HAP-1 (cell line): ENCODE measurements around the gene RFNG.

Experiments
- DNase-seq, 2 experiments: peaks; one replicate each; pipeline ENCODE4 v3.0.0-alpha.2; 2016 to 2020; ENCODE audit warnings: low spot score in 2 of 2
- H3K27me3 ChIP-seq: fragments of 250-450 bp; sonication (Bioruptor Pico); 2 replicates; pipeline ENCODE4 v1.5.1; 2020; ENCODE audit warnings: low read depth, mild to moderate bottlenecking, moderate library complexity
- H3K36me3 ChIP-seq: fragments of 250-450 bp; sonication (Bioruptor Pico); replicated peaks from 2 replicates; pipeline ENCODE4 v1.5.1; 2020; ENCODE audit warnings: mild to moderate bottlenecking
- H3K4me1 ChIP-seq: fragments of 250-450 bp; sonication (Bioruptor Pico); 2 replicates; pipeline ENCODE4 v1.5.1; 2020; ENCODE audit warnings: mild to moderate bottlenecking
- H3K4me3 ChIP-seq: fragments of 250-450 bp; sonication (Bioruptor Pico); 2 replicates; pipeline ENCODE4 v1.5.1; 2020; ENCODE audit warnings: mild to moderate bottlenecking, moderate library complexity
- H3K9me3 ChIP-seq: fragments of 250-450 bp; sonication (Bioruptor Pico); 2 replicates; pipeline ENCODE4 v1.5.1; 2020; ENCODE audit warnings: mild to moderate bottlenecking, moderate library complexity
- in situ Hi-C: fragments of 300-500 bp; cut with MboI; formaldehyde crosslinking; loops from 3 replicates; pipeline ENCODE4 v1.14.3; 2020; ENCODE audit warnings: low sequenced_read_pairs, inconsistent platforms, mixed read lengths

The RFNG gene

DNA sequence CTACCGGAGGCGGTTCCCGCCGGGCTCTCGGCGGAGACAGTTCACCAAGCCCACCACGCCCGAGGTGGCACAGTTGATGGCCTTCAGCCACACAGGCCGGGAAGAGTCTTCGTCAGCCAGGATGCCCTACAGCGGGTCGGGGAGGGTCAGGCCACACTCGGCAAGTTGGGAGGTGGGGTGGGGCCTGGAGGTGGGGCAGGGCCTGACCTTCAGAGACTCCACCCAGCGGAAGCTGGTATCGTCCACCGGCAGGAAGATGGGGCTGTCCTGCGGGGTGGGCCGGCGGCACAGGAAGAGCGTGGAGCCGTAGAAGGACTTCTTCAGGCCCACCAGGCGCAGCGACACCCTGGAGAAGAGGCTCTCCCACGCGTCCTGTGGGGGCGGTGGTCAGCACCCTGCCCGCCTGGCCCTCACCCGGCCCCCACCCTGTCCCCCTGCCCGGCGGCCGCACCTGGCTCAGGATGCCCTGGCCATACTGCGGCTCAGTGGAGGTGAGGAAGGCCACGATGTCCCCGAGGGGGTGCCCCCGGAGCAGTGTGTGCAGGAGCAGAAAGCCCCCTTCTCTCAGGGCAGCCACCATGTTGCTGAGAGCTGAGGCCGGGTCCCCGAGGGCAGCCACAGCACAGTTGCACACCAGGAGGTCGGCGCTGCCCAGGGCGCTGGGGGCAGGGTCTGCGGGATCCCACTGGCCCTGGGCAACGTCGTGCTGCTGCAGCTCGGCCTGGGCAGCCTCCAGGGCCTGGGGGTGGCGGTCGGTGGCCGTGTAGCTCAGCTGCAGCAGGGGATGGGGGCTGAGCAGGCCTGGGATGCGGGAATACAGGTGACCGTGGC, 33.6 kb upstream of the RFNG start:
- no peaks in the 10 kb centered on the region for H3K27me3 ChIP-seq
- H3K4me1 ChIP-seq, result no peaks in the 10 kb centered on the region
- DNase-seq, result no peak
- H3K4me3 ChIP-seq, result no peak overlapping the region
- in situ Hi-C loops, result no loop called here
- H3K9me3 ChIP-seq, result no peaks in the 10 kb centered on the region
- H3K36me3 ChIP-seq, result peaks cover 98% of the 10 kb centered on the region

DNA sequence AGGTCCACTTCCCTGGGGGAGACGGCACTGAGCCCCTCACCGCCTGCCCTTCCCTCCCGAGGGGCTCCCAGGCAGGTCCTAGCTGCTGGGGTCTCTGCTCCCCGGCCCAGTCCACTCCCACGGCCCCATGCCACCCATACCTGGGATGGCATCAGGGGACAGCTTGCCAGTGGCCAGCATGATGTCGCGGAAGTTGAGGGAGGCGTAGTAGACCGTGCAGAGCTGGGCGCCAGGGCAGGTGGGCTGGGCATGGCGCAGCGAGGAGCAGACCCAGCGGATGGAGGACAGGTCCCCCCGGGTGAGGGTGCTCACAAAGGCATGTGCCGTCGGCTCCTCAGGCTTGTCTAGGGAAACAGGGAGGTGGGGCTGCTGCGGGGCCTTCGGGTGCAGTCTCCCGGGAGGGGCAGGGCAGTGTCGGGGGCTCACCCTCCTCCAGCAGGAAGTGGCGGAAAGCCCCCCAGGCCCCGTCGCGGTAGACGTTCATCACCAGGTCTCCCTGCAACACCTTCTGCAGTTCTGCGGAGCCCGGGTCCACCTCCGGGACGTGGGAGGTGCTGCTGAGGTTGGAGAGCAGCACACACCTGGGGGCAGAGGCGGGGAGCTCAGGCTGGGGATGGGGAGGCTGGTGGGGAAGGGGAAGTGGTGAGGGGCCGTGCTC, 32.9 kb upstream of the RFNG start:
- H3K36me3 ChIP-seq, result peaks cover 96% of the 10 kb centered on the region
- no peak for DNase-seq
- no peak overlapping the region for H3K4me3 ChIP-seq
- no peaks in the 10 kb centered on the region for H3K9me3 ChIP-seq
- H3K4me1 ChIP-seq, result no peaks in the 10 kb centered on the region
- H3K27me3 ChIP-seq, result no peaks in the 10 kb centered on the region
- in situ Hi-C loops, result no loop called here

DNA sequence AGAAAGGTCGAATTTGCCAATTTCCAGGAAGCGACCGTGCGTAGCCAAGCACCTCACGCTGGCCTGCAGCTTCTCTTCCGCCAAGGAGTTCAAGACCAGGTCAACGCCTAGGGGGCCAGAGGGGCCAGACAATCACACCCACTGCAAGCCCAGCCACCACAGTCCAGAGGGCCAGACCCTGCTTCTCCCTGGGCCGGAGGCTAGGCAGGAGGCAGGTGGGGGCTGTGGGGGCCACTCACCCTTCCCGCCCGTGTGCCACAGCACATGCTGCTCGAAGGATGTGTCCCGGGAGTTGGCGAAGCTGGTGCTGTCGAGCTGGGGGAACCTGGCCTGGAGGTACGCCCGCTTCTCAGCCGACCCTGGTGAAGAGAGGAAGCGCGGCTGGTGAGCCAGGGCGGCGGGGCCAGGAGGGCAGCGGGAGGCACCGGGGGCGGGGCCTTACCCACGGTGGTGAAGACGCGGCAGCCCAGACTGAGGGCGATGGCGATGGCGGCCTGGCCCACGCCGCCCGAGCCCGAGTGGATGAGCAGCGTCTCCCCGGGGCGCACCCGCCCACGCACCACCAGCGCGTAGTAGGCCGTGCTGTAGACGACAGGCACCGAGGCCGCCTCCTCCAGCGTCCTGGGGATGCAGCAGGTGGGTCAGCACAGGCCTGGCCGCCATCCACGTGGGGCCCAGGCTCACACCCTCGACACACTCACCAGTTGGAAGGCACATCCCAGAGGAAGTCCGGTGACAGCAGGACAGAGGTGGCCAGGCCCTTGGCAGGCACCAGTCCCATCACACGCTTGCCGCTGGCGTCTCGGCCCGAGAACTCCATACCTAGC, 32.1 kb upstream of the RFNG start:
- in situ Hi-C loops, result no loop called here
- H3K36me3 ChIP-seq, result peaks cover 94% of the 10 kb centered on the region

DNA sequence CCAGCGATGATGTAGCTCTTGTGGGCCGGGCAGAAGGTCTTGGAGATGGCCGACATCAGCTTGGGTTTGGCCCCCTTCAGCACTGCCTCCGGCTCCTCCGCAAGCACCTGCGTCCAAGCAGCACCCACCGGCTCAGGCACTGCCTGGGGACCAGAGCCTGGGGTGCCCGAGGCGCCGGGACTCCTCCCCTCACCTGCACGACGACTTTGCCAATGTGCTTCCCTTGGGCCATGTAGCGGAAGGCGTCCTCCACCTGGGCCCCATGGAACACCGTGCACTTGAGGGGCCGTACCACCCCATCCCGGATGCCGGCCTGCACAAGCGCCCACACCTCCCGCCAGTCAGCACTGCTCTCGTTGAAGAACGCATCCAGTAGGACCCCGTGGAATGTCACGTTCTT, 31.4 kb upstream of the RFNG start:
- no peaks in the 10 kb centered on the region for H3K4me1 ChIP-seq

More for the DNA sequence above, 32.1 kb upstream of the RFNG start:
- Histone ChIP-seq H3K4me1 (no peaks in the 10 kb centered on the region), H3K9me3 (no peaks in the 10 kb centered on the region), H3K27me3 (no peaks in the 10 kb centered on the region), H3K4me3 (no peak overlapping the region)
- no peak for DNase-seq

DNA sequence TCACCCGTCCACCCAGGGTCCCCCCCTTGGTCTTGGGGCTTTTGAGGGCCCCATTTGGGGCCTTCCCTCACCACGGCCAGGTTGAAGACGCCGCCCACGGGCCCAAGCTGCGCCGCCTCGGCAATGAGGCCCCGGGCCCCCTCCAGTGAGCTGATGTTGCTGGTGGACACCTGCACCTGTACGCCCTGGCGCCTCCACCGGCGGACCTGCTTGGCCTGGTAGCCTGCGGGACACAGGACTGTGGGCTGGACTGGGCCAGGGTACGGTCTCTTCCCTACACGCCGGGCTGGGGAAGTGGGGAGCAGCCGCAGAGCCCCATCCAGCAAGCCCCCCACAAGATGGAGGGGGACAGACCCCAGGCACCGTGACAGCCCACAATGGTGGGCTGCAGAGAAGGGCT, 30.8 kb upstream of the RFNG start:
- no peaks in the 10 kb centered on the region for H3K4me1 ChIP-seq
- no peak overlapping the region for H3K4me3 ChIP-seq
- peaks cover 89% of the 10 kb centered on the region for H3K36me3 ChIP-seq
- no peaks in the 10 kb centered on the region for H3K27me3 ChIP-seq
- H3K9me3 ChIP-seq, result no peaks in the 10 kb centered on the region
- DNase-seq, result no peak
- in situ Hi-C loops, result no loop called here

More for the DNA sequence above, 31.4 kb upstream of the RFNG start:
- DNase-seq, result no peak
- H3K36me3 ChIP-seq, result peaks cover 92% of the 10 kb centered on the region
- in situ Hi-C loops, result no loop called here
- H3K27me3 ChIP-seq, result no peaks in the 10 kb centered on the region
- no peak overlapping the region for H3K4me3 ChIP-seq
- H3K9me3 ChIP-seq, result no peaks in the 10 kb centered on the region

DNA sequence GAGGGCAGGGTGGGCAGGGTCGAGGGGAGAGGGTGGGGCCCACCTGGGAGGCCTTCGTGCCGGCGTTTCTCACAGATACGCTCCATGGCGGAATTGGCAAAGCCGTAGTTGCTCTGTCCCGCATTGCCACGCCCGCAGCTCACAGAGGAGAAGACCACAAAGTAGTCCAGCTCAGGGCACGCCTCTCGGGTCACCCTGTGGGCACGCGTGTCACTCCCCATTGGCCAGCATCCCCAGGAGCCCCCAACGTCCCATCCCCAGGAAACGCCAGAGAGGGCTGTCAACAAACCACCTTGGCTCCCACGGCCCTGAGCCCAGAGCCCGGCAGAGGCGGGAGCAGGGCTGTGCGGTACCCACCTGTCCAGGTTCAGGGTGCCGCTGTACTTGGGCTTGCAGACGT, 30.4 kb upstream of the RFNG start:
- peaks cover 85% of the 10 kb centered on the region for H3K36me3 ChIP-seq
- no peak overlapping the region for H3K4me3 ChIP-seq
- no peaks in the 10 kb centered on the region for H3K9me3 ChIP-seq
- in situ Hi-C loops, result no loop called here
- no peaks in the 10 kb centered on the region for H3K27me3 ChIP-seq
- H3K4me1 ChIP-seq, result no peaks in the 10 kb centered on the region
- no peak for DNase-seq

DNA sequence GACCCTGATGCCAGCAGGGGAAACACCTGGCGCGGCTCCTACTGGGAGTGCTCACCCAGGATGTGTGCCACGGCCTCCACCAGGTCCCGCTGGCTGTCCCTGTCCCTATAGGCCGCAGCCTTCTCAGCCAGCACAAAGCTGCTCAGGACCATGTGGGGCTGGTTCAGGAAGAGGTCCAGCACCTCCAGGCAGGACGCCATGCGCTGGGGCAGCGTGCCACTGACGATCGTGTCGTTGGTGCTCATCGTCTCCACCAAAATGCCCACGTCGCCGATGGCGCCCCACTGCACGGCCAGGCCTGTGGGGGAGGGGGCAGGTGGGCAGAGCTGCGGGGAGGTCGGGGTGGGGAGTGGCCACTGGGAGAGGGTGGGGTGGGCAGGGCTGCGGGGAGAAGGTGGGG, 29.9 kb upstream of the RFNG start:
- Histone ChIP-seq H3K4me3 (no peak overlapping the region), H3K27me3 (no peaks in the 10 kb centered on the region), H3K36me3 (peaks cover 80% of the 10 kb centered on the region), H3K4me1 (no peaks in the 10 kb centered on the region), H3K9me3 (no peaks in the 10 kb centered on the region)
- in situ Hi-C loops, result no loop called here
- DNase-seq, result no peak

DNA sequence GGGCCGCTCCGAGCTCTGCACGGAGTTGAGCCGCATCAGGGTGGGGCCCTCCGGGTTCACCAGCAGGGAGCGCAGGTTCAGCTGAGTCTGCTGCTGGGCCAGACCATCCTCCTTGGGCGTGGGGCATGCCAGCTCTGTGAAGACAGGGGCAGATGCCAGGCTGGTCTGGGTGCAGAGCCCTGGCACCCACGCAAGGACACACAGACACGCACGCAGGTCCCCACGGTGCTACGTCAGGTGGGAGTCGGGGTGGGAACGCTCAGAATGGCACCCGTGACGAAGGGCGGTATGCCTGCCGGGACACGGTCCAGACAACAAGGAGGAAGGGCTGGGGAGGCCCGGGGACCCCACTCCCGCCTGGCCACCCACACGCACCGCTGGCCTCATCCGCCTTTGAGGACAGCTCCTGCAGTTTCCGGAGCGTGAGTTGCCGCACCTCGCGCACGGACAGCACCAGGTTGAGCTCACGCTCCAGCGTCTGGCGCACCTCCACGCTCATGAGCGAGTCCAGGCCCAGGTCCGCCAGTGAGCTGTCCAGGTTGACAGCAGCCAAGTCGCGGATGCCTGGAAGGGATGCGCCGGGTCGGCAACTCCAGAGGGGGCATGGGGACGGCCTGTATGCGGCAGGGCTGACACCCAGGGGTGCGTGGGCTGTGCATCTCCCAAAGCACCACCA, 29.3 kb upstream of the RFNG start:
- H3K4me3 ChIP-seq, result no peak overlapping the region
- H3K27me3 ChIP-seq, result no peaks in the 10 kb centered on the region
- no peaks in the 10 kb centered on the region for H3K9me3 ChIP-seq
- peaks cover 74% of the 10 kb centered on the region for H3K36me3 ChIP-seq
- in situ Hi-C loops, result no loop called here
- no peak for DNase-seq
- H3K4me1 ChIP-seq, result no peaks in the 10 kb centered on the region

DNA sequence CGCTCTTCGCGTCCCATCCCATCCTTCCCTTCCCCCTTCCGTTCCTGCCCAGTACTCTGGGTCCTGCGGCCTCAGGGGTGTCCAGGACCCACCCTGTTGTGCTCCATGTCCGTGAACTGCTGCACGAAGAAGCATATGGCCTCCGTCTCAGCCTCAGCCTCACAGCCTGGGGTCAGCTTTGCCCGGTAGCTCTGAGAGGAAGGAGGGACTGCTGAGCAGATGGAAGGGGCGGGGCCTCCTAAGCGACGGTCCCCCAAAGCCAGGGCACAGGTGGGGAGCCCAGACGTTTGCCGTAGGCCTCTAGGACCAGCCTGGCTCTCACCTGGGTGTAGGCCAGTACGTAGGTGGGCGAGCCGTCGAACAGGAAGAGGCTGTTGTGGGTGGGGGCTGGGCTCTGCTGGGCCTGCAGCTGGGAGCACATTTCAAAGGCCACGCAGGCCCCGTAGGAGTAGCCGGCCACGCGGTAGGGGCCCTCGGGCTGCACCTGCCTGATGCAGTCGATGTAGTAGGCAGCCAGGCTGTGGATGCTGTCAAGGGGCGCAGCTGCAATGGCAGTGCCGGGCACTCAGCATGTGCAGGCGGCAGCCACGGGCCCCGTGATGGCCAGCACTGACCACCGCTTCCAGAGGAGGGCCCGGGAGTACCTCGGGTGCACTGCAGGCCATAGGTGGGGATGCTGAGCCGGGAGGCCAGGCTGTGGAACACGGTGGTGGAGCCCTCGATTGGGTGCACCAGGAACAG, 28.6 kb upstream of the RFNG start:
- H3K4me1 ChIP-seq, result no peaks in the 10 kb centered on the region
- in situ Hi-C loops, result no loop called here
- H3K27me3 ChIP-seq, result no peaks in the 10 kb centered on the region
- DNase-seq, result no peak
- no peaks in the 10 kb centered on the region for H3K9me3 ChIP-seq
- no peak overlapping the region for H3K4me3 ChIP-seq
- peaks cover 67% of the 10 kb centered on the region for H3K36me3 ChIP-seq

DNA sequence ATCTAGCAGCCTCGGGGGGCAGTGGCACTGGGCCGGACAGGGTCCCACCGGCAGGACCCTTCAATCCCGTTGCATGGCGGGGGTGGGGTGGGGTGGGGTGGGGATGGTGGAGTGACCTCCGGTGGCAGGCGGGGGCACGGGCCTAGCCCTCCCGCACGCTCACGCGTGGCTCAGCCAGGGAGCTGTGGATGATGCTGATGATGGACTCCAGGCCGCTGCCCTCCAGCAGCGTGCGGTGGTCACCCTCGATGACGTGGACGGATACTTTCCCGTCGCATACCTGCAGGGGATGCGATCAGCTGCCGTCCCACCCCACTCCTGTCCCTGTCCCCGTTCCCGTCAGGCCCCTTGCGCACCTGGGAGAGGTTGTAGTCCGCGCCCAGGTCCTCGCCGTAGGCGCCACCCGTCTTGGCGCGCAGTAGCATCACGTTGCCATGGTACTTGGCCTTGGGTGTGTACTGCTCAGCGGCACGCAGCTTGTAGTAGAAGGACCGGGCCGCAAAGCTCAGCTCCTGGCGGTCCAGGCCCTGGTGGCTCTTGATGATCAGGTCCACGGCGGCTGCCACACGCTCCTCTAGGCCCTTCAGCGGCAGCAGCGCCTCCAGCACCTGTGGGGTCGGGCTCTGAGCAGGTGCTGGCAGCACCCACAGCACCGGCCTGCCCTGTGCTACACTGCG, 27.5 kb upstream of the RFNG start:
- no peaks in the 10 kb centered on the region for H3K27me3 ChIP-seq
- peaks cover 56% of the 10 kb centered on the region for H3K36me3 ChIP-seq
- in situ Hi-C loops, result no loop called here
- no peaks in the 10 kb centered on the region for H3K4me1 ChIP-seq
- no peak for DNase-seq
- H3K9me3 ChIP-seq, result no peaks in the 10 kb centered on the region
- no peak overlapping the region for H3K4me3 ChIP-seq

DNA sequence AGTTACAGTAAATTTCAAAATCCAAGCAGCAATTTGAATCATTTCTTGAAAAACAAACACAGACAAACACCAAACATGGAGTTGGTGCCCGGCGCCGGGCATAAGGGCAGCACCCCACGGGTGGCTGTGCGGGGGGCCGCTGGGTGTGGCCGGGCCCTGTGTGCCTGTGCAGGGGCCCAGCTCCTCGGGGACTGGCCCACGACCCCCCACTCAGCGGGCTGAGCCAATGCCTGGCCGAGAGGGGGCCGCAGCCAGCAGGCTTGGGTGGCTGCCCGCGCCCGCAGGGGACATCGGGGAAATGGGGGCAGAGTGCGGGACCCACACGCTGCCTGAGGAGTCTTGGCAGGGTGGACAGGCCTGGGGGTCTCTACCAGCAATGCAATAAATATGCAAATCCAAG, 26.8 kb upstream of the RFNG start:
- Histone ChIP-seq H3K27me3 (no peaks in the 10 kb centered on the region), H3K9me3 (no peaks in the 10 kb centered on the region), H3K36me3 (peaks cover 49% of the 10 kb centered on the region), H3K4me1 (no peaks in the 10 kb centered on the region), H3K4me3 (no peak overlapping the region)
- no peak for DNase-seq
- in situ Hi-C loops, result no loop called here

DNA sequence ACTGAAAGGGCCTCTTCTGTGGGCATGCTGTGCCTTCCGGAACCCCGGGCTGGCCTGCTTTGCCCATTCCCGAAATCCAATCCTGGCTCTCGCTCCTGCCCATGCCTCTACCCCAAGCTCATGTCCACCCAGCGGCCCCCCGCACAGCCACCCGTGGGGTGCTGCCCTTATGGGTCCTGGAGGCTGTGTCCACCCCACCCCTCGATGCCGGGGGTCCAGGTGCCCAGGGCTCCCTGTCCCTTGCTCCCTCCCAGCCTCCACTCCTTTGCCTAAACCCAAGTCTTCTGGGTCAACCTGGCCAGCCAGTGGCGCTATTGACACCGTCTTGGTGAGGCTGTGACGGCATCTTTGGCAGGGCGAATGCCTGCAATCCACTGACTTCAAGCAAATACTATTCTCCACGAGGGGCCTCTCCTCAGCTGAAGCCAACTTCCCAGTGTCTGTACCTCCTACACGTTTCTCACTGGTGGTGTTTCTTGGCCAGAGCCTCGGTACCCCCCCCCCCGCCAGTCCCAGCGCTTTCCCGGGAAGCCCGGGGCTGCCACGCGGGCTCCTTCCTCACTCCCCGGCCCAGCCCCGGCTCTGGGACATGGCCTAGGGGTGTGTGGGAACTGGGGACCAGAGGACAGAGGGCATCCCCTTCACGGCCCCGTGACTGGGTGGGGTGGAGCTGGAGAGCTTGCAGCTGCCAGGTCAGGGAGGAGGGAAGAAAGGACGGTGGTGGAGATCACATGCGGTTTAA, 26.2 kb upstream of the RFNG start:
- in situ Hi-C loops, result no loop called here

More for the DNA sequence above, 26.2 kb upstream of the RFNG start:
- no peak for DNase-seq
- no peaks in the 10 kb centered on the region for H3K27me3 ChIP-seq
- H3K4me1 ChIP-seq, result no peaks in the 10 kb centered on the region
- no peak overlapping the region for H3K4me3 ChIP-seq
- H3K36me3 ChIP-seq, result peaks cover 43% of the 10 kb centered on the region
- no peaks in the 10 kb centered on the region for H3K9me3 ChIP-seq
